IPS-NIHi11 (cell line): Measurements from ENCODE around the gene SPTB.
"Not testable (repeated sequence)": the region's sequence is repeated elsewhere in the genome, so short reads cannot be mapped to it uniquely, and the experiment has no call there.

Experiments used
- DNase-seq: peaks from one replicate; pipeline ENCODE4 v3.0.0; 2012; ENCODE audit warnings: mixed read lengths, low spot score

Gene SPTB

DNA sequence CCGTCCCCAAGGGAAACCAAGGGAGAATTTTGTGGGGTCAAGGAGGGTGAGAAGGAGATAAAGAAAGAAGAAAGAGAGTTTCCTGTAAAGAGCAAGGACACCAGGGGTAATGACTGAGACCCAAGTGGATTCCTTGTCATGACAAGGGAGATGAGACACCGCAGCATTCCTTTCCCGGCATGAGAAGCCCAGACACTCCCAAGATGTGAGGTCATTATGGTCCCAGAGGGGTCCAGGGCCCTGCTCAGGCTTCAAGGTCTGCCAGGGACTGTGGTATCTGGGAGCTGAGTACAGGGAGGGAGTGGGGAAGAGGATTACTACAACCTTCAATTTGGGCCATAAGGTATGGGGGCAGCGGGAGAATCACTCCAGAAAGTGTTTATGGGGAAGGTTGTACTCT is 58.1 kb downstream of the SPTB start:
- no peak for DNase-seq

DNA sequence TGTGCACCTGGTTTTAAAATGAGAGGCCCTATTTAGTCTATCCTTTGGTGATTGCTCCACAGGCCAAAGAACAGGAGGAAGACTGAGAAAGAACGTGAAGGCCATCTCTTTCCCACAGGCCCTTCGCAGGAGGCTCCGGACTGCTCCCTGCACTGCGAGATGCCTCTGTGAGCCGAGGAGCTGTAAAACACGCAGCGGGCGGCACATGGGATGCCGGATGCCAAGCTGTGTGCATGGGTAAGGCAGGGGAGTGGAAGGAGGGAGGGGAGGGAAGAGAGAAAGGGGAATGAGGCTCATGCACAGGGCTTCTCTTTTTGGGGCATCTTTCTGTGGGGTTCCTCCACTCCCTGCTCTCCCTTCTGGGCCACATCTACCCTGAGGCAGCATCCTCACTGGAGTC is 61.6 kb downstream of the SPTB start:
- DNase-seq: no peak

DNA sequence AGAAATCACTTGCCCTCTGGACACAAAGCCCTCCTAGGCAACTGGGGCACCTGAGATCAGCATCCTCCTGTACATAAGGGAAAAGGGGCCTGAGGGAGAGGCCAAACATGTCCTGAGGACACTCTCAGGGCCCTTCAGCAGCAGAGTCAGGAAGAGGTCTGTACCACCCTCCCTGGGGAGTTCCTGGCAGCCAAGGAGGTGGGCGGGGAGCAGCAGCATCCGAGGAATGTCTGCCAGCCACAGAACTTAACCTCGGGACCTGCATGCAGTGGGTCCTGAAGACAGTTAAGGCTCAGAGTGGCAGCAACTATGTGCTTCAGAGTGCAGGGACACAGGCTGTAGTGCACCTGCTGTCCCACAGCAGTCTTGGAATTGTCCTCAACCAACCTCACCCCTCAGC is 62.1 kb downstream of the SPTB start:
- no peak for DNase-seq

DNA sequence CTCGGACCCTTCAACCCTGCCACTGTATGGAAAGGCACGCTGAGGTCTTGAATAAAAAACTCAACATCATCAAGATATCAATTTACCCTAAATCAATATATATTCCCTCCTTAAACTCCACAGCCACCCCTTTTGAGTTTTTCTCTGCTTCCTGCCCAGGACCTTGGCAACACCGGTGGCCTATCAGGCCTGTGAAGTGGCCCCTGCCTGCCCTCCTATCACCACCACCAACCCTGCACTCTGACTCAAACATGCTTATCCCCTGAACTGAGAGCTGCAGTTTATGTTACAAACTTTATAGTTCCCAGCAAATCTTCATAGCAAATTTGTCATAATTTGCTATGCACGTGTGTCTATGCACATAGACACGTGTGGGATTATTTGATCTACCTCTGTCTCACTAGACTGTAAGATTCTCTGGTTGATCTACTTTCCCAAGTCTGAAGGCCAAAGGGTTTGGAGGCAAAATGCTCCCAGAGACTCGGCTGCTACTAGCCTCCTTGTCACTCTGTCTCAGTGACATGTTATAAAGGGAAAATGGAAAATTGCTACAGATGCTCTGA is 63.4 kb downstream of the SPTB start:
- no peak for DNase-seq

DNA sequence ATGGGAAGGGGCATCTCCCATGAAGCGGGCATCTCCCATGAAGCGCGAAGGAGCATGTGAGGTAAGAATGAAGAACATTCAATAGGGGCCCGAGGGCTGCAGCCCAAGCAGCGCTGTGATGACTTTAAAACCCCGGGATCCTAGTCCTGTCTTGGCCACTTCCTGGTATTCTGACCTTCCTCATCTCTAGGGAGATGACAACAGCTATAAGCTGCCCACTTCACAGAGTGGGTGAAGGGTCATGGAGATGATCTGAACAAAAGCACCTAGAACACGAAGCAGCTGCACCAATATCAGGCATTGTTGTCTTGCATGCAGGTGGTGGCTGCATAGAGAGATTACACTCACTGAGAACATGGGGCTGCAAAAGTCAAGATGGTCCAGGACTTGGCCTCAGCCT is 64.5 kb downstream of the SPTB start:
- DNase-seq: no peak

DNA sequence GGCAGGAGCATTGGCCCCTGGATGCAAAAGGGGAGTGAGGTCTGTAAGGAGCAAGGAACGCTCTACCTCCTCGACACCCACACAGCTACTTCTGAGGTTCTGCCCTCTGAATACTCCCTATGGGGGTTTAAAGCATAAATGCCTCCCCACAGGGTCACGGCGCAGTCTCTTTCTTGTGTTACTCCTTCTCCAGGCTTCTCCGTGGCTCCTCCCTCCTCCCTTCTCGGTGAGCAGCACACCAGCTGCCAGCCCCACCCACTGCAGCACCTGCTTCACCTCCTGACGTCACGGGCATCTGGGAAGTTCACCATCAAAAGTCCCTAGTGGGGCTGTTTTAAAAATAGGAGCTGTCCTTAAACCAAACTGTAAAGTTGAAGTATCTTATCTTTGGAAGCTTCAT is 67.3 kb downstream of the SPTB start:
- peak; percentile 83 for DNase-seq

DNA sequence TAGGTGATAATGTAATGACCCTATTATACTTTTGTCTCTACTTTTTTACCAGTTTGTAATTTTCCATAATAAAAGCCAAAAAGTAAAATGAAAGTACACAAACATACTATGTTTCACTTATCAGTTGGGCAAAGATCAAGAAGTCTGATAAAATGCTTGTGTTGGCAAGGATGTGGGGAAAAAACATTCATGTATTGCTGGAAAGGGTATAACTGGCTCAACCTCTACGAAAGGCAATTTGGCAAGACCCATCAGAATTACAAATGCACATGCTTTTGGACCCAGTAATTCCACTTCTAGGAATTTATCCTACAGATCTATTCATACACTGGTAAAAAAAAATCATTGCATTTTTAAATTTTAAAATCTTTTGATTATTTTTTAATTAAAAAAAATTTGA is 68.0 kb downstream of the SPTB start:
- DNase-seq: no peak

DNA sequence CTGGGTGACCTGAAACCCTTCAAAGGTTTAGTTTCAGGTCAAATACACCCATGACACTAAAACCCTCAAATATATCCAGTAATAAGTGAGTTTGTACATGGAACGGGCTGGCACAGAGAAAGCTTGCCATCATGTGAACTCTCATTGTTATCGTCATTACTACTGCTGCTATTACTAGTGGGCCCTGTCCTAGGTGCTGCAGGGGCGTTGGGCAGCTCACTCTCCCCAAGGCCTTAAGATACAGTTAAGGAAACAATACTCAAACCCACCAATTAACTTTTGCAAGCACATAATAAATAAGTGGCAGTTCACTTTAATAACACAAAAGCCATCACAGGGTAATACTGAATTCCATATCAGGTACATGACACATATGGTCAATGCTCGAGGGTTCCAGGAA is 71.3 kb downstream of the SPTB start:
- no peak for DNase-seq

DNA sequence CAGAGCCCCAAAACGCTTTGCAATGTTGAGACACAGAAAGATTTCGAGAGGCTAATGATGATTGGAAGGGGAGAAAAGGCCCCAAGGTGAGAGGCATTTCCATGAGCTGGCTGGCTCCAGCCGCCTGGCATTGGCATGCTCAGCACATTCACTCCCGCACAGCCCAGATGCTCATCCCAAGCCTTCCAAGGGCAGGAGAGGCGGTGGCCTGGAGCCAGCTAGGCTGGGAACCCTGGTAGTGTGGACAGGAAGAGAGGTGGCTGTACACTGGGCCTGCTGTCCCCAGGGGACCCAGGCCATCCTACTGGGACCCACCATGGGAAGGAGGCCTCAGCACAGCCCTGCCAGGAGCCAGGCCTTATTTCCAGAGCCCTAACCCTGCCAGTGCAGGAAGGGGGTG is 72.2 kb downstream of the SPTB start:
- DNase-seq: no peak

DNA sequence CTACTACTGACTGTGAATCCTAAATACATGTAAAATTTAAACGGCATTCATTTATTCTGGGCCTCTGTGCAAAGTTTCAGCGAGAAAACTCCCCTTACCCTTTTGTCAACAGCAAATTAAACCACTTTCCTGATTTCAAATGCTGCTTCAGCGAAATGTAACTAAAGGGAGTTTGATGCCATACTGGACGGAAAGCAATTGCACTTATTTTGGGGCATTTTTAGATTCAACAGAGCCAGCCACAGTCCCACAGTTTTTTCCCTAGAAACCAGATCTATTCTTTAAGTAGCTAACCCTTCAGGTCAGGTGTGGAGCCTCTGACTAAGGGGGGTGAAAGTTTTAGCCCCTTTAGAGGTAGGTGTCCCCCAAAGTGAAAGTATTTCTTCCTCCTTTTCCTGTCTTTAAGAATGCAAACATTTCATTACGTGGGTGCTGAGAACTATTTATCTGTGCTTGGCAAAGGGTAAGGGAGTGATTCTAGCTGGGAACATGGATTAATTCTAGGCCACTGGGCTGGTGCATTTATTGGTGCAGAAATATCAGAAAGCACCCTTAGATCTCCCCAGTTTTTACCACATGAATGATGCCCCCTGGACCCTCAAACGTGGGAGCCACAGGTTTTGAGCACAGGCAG is 72.7 kb downstream of the SPTB start:
- no peak for DNase-seq

DNA sequence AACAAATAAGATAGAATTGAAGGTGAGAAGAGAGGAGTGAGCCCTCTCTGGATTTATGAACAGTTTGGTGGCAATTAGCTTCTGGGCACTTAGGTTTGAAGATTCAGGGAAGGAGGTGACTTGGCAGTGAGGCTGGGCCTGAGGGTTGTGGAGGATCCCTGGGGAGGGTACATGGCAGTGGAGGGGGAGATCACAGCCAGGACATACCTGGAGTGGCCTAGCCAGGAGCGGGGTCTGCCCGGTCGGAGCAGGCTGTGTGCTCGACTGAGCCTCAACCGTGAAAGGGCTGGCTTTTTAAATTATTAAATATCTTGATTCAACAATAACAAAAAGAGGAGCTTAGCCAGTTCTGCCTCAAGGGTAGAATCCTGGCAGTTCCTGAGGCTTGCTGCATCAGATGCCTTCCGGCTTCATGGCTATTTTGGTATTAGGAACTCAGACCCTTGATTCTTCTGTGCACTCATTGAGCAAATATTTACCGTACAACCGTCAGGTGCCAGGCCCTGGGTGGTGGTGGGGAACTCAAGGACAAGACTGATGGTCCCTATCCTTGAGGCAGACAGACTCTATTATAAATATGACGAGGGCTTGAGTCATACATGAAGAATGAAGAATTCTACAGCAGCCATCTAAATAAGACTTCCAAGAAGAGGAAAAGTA is 73.4 kb downstream of the SPTB start:
- DNase-seq: no peak

DNA sequence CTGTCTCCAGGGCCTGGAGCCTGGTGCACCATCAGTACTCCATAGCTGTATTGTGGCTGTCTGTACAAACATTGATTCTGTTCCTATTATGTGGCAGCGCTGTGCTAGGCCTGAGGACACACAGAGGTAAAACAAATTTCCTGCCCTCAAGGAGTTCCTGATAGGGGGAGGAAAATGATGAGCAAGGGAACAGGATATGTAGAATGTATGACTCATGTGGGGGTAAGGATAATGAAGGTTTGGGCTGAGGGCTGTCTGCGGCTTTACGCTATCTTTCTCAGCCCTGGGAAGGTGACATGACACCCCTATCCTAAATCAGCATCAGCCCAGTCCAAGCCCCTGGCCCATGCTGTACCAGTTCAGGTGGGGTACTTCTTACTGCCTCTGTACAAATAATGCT is 74.1 kb downstream of the SPTB start:
- not testable (repeated sequence) for DNase-seq

DNA sequence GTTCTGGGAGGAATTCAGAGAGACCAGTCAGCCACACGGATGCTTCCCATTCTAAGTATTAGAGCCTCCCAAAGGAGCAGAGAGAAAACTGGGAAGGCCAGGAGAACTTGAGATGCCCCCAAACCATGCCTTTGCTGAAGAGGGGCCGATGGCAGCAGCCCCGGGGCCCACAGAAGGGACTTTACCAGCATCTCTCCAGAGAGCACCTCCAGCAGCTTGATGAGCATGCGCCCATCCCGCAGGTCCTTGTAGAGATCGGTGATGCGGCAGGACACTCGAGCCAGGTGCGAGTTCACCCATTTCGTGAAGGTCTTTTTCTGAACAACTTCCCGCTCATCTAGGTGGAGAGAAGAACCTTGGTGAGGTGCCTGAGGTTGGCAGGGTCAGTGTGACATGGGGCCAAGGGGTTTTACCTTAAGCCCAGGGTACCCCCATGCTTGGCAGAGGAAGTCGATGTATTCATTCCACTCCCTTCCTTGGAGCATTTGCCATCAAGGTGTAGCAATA is 74.9 kb downstream of the SPTB start:
- no peak for DNase-seq

DNA sequence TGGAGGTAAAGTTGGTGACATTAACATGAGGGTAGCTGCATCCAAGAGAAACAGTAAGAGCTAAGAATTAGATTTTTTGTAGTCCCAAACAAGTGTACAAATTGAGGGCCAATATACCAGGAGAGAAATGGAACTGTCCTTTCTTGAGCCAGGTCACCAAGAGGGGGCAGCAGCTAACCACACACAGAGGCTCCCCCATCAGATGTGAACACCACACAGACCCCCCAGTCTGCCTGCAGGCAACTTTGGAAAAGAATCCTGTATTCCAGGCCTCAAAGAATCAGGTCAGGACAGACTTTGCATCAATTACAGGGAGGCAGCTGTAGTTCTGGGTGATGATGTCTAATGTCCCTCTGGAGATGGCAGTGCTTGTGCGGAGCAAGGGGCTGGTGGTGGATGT is 77.9 kb downstream of the SPTB start:
- peak; percentile 73 for DNase-seq

DNA sequence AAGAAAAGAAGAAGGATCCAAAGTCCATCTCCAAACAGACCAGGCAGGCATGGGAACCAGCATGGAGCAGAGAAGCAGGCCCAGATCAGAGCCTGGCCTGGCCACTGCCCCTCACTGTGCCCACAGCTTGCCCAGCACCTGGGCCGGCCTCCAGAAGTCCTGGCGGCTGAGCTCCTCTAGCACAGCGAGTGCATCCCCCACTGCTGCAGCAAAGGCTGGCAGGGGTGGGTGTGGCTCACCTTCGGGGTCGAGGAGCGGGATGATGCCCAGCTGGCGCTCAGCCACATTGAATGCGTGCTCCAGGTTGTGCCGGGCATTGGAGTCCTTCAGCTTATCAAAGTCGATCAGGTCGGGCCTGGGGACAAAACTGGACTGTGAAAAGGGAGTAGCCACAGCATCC is 78.7 kb downstream of the SPTB start:
- DNase-seq: no peak

DNA sequence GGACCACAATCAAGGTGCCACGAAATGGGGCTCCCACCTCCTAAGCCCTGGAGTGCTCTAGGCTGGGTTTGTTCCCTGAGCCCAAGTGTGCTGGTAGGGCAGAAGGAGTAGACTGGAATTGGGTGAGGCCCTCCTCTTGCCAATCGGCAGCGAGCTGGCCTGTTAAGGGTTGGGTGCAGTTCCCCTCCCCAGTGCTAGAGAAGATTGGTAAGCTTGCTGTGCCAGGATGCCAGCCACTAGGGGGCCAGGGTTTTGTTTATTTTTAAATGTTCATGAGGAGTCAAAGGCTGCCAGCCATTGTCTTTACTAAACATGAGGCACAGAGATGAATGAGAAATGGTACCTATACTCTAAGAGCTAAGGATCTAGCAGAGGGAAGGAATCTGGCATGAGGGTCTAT is 79.7 kb downstream of the SPTB start:
- DNase-seq: peak; percentile 72

DNA sequence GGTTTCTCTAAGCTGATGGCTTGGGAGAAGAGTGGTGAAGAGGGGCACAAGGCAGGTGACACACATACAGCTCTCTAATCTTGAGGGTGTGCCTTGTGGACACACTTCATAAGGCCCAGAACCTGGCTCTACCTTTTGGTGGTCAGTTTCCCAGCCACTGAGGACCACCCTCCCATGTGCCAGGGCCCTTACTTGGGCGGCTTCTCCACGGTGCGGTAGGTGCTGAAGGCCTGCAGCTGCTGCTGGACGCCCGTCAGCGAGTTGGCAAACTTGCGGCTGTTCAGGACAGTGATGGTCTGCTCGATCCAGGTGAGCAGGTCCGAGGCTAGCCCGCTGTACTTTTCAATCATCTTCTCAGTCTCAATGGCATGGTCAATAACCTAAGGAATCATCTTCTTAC is 80.2 kb downstream of the SPTB start:
- DNase-seq: no peak

DNA sequence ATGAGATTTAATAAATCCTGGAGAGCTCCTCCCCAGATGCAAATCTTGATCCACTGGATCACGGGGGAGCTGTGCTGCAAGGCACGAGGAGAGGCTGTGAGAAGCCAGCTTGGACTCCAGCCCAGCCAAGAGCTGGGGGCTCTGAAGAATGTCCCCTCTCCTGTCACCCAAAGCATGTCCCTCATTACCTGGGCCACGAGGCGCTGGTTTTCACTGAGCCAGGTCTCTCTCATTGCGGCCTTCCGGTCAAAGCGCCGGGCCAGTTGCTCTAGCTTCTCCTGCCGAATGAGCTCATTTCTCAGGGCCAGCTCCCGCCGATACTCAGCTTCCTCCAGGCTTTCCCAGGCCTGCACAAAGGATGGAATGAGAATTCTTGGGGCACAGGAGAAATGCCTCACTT is 83.3 kb downstream of the SPTB start:
- no peak for DNase-seq

DNA sequence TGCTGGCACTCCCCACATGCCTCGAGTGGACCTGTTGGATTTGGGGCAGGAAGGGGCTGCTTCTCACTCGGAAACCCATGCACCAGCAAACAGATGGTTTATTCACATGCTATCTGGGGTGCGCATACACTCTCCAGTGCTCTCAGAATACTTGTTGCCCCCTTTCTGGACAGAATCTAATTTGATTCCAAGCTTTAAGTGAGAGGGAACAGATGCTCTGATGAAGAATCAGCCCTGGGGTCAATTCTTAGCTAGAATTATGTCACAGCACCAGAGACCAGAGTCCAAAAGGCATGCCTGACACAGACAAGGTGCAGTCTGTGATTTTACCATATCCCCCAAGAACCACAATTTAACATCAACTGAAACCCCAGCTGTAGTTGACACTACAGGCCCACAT is 83.8 kb downstream of the SPTB start:
- no peak for DNase-seq

DNA sequence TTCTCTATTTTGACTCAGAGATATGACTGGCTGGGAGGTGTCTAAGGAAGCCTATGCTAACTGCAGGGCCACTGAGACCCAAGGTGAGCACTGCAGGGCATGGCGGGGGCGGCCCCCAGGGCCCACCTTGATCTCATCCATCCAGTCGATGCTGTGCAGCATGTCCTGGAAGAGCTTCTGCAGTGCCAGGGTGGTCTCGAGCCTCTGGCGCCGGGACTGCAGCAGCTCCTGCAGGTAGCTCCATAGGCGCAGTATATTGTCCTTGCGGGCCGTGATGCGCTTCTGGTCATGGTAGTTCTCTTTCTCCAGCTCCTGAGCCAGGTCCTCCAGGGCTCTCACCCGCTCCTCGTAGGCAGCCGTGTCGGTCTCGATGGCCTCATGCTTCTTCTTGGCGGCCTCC is 84.5 kb downstream of the SPTB start:
- no peak for DNase-seq

DNA sequence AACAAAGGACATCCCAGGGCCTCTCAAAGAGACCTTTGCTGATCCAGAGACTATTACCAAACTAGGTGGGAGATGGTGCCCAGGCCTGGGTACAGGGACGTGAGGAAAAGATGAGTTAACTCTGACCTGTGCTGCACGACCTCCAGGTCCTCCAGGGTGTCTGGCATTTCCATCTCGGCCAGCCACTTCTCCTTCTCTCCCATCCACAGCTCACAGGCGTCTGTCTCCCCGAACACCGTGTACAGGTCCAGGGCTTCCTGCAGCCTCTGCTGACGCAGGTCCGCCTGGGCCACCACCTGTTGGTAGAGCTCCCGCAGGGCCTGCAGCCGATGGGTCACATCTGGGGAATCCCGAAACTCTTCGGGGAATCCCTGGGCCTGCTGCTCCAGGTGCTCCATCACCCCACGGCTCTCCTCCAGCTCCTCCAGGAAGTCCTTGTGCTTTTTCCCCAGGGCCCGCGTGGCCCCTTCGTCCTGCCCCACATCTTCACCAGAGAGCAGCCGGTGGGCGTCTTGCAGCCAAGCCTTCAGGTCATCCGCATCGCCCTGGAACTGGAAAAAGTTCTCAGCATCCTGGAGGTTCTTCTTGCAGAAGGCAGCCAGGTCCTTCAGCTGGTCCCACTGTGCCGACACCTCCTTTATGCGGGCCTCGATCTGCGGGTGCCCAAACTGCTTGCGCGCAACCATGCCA is 86.7 kb downstream of the SPTB start:
- DNase-seq: no peak

DNA sequence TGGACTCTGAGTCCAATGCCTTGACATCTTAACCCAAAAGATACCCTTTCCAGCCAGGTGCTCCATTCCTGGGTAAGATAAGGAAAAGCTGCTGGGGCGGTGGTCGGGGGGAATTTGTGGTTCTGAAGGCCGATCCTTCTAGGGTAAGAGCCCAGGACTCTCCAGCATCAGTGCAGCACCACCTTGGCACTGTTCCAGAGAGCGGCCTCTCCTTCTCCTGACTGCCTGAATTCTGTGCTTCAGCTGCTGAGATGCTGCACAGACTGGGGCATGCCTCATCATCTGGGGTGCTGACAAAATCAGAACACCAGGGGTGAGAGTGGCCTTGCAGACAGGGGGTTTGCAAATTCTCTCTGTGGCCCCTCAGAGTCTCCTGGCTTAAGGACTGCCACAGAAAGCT is 87.5 kb downstream of the SPTB start:
- DNase-seq: no peak

DNA sequence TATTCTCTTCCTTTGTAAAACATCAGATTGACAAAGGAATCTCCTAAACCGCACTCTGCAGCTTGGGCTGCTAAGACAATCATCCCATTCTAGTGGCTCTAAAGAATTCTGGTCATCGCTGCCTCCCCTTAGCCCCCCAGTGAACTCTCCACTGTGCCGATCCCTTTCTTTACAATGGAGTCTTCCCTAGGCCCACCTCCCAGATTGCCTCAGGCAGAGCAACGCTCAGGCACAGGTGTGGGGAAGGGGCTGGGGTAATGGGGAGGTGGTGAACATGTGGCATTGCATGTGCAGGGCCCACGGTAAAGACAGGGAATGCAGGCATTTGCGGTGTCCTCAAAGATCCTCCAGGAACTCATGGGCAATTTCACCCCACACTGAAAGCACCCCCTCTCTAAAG is 89.2 kb downstream of the SPTB start:
- DNase-seq: no peak
